Measurements from ENCODE around the gene NTM.

Gene NTM

GRCh38 chr11:132237781-132238180, 867.4 kb downstream of the NTM start:
- Histone ChIP-seq H2AFZ (no peak overlapping the region), H3K36me3 (ENCODE audit: control insufficient read depth, insufficient read depth, low read length) (no peaks in the 10 kb centered on the region), H3K4me2 (ENCODE audit: low read length) (no peak overlapping the region), H3K4me3 (ENCODE audit: low read depth, low read length) (no peak overlapping the region), H3K27me3 (ENCODE audit: control insufficient read depth, insufficient read depth, low read length) (no peaks in the 10 kb centered on the region), H3K9me3 (ENCODE audit: control insufficient read depth, low read length) (no peaks in the 10 kb centered on the region), H3K4me1 (no peaks in the 10 kb centered on the region), H3K9ac (no peak overlapping the region), H3K27ac (no peak overlapping the region), H3K79me2 (no peaks in the 10 kb centered on the region)
- TF ChIP-seq, protein P1, sequence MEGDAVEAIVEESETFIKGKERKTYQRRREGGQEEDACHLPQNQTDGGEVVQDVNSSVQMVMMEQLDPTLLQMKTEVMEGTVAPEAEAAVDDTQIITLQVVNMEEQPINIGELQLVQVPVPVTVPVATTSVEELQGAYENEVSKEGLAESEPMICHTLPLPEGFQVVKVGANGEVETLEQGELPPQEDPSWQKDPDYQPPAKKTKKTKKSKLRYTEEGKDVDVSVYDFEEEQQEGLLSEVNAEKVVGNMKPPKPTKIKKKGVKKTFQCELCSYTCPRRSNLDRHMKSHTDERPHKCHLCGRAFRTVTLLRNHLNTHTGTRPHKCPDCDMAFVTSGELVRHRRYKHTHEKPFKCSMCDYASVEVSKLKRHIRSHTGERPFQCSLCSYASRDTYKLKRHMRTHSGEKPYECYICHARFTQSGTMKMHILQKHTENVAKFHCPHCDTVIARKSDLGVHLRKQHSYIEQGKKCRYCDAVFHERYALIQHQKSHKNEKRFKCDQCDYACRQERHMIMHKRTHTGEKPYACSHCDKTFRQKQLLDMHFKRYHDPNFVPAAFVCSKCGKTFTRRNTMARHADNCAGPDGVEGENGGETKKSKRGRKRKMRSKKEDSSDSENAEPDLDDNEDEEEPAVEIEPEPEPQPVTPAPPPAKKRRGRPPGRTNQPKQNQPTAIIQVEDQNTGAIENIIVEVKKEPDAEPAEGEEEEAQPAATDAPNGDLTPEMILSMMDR (IDR thresholded peaks at IDR 0.05) = no peak

- no peak overlapping the region for H3K9ac ChIP-seq
These were observed 868.0 kb downstream of the NTM start for GRCh38 chr11:132238331-132238866.

DNA sequence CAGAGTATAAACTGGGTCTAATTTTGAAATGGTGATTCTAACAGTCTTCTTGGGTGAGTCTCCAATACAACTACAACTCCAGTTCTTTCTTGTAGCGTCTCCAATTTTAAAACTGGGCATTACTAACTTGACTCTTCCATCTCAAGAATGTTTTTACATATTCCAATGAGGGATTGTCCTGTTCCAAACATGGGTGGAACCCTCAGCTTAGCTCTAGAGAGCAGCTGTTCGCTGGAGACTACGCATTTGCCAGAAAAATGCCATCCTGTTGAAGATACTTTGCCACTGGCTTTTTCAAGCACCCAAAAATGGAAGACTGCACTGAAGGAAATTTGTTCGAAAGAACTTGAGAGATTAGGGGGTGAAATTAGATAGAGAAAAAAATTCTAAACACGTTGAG, 870.0 kb downstream of the NTM start:
- no peak overlapping the region for H2AFZ ChIP-seq
- TF ChIP-seq, protein P1 (IDR thresholded peaks at IDR 0.05) = no peak
- H3K4me2 ChIP-seq (ENCODE audit: low read length) = no peak overlapping the region
- no peak overlapping the region for H3K9ac ChIP-seq
- H3K4me1 ChIP-seq = no peaks in the 10 kb centered on the region
- H3K27ac ChIP-seq = no peak overlapping the region
- no peaks in the 10 kb centered on the region for H3K9me3 ChIP-seq (ENCODE audit: control insufficient read depth, low read length)
- no peaks in the 10 kb centered on the region for H3K36me3 ChIP-seq (ENCODE audit: control insufficient read depth, insufficient read depth, low read length)
- H3K27me3 ChIP-seq (ENCODE audit: control insufficient read depth, insufficient read depth, low read length) = no peaks in the 10 kb centered on the region
- H3K4me3 ChIP-seq (ENCODE audit: low read depth, low read length) = no peak overlapping the region
- no peaks in the 10 kb centered on the region for H3K79me2 ChIP-seq

More at GRCh38 chr11:132238331-132238866, 868.0 kb downstream of the NTM start:
- Histone ChIP-seq H2AFZ (no peak overlapping the region), H3K4me2 (ENCODE audit: low read length) (no peak overlapping the region), H3K27me3 (ENCODE audit: control insufficient read depth, insufficient read depth, low read length) (no peaks in the 10 kb centered on the region), H3K4me1 (no peaks in the 10 kb centered on the region), H3K27ac (no peak overlapping the region), H3K36me3 (ENCODE audit: control insufficient read depth, insufficient read depth, low read length) (no peaks in the 10 kb centered on the region), H3K4me3 (ENCODE audit: low read depth, low read length) (no peak overlapping the region), H3K79me2 (no peaks in the 10 kb centered on the region), H3K9me3 (ENCODE audit: control insufficient read depth, low read length) (no peaks in the 10 kb centered on the region)
- TF ChIP-seq, protein P1 (IDR thresholded peaks at IDR 0.05) = no peak

DNA sequence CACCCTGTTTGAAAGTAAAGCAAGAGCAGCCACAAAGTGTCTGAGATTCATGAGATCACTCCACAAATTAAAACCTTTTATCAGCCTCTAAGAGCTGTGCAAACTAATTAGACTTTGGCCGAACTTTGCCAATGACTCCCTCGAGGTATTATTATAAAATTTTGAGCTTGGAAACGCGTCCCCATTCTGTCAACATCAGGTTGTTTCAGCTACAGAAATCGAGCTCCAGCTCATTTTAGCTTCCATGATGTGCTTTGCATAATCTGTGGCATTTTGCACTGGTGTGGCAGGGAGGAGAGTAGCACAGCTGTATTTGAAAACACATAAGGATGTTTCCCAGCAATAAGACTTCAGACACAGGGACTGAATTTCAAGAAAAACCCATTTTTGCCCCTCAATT, 872.2 kb downstream of the NTM start:
- H3K79me2 ChIP-seq = no peaks in the 10 kb centered on the region
- H2AFZ ChIP-seq = no peak overlapping the region
- H3K36me3 ChIP-seq (ENCODE audit: control insufficient read depth, insufficient read depth, low read length) = no peaks in the 10 kb centered on the region
- H3K27me3 ChIP-seq (ENCODE audit: control insufficient read depth, insufficient read depth, low read length) = no peaks in the 10 kb centered on the region
- TF ChIP-seq, protein P1 (IDR thresholded peaks at IDR 0.05) = no peak
- no peak overlapping the region for H3K27ac ChIP-seq
- H3K4me3 ChIP-seq (ENCODE audit: low read depth, low read length) = no peak overlapping the region
- H3K4me2 ChIP-seq (ENCODE audit: low read length) = no peak overlapping the region
- H3K9me3 ChIP-seq (ENCODE audit: control insufficient read depth, low read length) = no peaks in the 10 kb centered on the region
- H3K4me1 ChIP-seq = no peaks in the 10 kb centered on the region
- H3K9ac ChIP-seq = no peak overlapping the region

GRCh38 chr11:132244846-132245245, 874.4 kb downstream of the NTM start:
- Histone ChIP-seq H3K4me1 (no peaks in the 10 kb centered on the region), H2AFZ (no peak overlapping the region), H3K27me3 (ENCODE audit: control insufficient read depth, insufficient read depth, low read length) (no peaks in the 10 kb centered on the region), H3K79me2 (no peaks in the 10 kb centered on the region), H3K4me2 (ENCODE audit: low read length) (no peak overlapping the region), H3K4me3 (ENCODE audit: low read depth, low read length) (no peak overlapping the region), H3K36me3 (ENCODE audit: control insufficient read depth, insufficient read depth, low read length) (no peaks in the 10 kb centered on the region), H3K9me3 (ENCODE audit: control insufficient read depth, low read length) (no peaks in the 10 kb centered on the region), H3K9ac (no peak overlapping the region), H3K27ac (no peak overlapping the region)
- TF ChIP-seq, protein P1 (IDR thresholded peaks at IDR 0.05) = no peak

Data from parathyroid adenoma (tissue), 2 donors.